WI38 (cell line): ENCODE results near the gene CSNK1D.

Source experiments
- H3K4me3 ChIP-seq: 2 replicates; pipeline ENCODE4 v1.5.1; 2011; ENCODE audit warnings: low read depth, mild to moderate bottlenecking, control low read depth, low read length
- TF ChIP-seq, protein P1 (sequence below): IDR thresholded peaks from 2 replicates; pipeline ENCODE4 v1.5.1; 2012; ENCODE audit warnings: low read depth, mild to moderate bottlenecking, control low read depth, low read length

Gene CSNK1D

DNA sequence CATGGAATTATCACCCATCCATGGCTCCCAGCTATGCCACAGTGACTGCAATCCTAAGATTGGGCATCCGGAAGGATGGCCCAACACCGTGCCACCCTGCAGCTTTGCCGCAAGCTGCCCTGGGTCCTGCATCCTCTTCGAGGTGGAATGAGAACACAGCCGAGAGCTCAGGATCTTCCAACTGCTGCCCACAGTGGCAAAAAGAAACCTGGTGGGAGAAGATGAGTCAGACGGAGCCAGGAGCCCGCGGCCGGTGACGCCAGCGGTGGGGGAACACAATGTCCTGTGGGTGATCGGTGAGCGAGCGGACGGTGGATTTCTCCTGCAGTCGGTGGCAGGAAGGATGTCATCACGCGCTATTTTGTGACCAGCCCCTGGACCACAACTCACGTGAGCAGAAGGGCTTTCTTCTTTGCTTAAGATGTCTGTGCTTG, 23.8 kb upstream of the CSNK1D start:
- TF ChIP-seq, protein P1, sequence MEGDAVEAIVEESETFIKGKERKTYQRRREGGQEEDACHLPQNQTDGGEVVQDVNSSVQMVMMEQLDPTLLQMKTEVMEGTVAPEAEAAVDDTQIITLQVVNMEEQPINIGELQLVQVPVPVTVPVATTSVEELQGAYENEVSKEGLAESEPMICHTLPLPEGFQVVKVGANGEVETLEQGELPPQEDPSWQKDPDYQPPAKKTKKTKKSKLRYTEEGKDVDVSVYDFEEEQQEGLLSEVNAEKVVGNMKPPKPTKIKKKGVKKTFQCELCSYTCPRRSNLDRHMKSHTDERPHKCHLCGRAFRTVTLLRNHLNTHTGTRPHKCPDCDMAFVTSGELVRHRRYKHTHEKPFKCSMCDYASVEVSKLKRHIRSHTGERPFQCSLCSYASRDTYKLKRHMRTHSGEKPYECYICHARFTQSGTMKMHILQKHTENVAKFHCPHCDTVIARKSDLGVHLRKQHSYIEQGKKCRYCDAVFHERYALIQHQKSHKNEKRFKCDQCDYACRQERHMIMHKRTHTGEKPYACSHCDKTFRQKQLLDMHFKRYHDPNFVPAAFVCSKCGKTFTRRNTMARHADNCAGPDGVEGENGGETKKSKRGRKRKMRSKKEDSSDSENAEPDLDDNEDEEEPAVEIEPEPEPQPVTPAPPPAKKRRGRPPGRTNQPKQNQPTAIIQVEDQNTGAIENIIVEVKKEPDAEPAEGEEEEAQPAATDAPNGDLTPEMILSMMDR, result no peak
- H3K4me3 ChIP-seq, result peak overlapping the region; percentile 54

GRCh38 chr17:82296511-82297279, 23.2 kb upstream of the CSNK1D start:
- H3K4me3 ChIP-seq, result no peak overlapping the region
- TF ChIP-seq, protein P1, result no peak

DNA sequence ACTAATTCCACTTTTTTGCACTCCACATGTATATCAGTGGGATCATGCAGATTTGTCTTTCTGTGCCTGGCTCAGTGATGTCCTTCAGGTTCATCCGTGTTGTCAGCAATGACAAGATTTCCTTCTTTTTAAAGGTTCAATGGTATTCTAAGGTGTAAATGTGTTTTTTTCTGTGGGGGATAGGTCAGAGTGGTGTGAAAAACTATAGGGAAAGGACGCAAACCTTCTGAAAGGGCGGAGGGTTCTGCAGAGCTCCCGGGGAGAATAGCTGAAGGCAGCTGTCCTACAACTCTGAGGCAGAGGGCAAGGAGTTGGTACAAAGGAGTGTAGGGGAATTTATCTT, 21.9 kb upstream of the CSNK1D start:
- TF ChIP-seq, protein P1, result no peak
- no peak overlapping the region for H3K4me3 ChIP-seq

GRCh38 chr17:82294064-82294773, 20.7 kb upstream of the CSNK1D start:
- H3K4me3 ChIP-seq, result peak overlapping the region; percentile 50

DNA sequence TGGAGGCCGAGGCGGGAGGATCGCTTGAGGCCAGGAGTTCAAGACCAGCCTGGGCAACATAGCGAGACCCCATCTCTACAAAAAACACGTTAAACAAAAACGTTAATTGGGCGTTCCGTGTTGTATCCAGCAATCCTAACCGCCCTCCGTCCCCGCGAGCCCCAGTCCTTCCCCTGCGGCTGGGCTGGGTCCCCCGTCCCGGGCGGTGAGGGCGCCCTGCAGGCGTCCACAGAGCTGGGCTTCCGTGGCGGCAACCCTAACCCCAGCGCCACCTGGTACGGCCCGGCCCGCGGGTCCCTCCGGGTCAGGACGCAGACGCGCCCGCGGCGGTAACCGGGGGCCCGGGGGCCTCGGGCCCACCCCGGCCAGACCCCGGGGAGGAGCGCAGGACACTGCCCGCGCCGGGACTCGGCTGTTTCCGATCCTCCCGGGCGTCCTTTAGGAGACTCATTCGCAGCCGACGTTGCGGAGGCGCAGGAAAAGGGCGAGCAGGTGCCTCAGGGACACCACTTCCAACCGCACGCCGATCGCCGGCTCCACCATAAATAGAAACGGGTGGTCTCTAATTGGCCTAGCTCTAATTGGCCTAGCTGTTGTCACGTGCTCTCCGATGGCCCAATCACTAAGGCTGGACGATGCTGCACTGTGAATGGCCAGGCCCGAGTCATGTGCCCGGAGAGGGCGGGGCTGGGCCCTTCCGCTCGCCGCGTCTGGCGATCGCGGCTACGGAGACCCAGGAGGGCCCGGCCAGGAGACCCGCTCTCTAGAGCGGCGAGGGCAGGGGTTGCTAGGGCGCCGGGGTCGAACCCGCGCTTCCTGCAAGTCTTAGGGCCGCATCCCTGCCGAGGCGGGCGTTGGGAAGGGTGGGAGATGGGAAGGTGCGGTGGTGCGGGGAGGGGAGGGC, 19.0 kb upstream of the CSNK1D start:
- TF ChIP-seq, protein P1, result no peak
- H3K4me3 ChIP-seq, result peak overlapping the region; percentile 72

More at GRCh38 chr17:82294064-82294773, 20.7 kb upstream of the CSNK1D start:
- TF ChIP-seq, protein P1, result no peak

GRCh38 chr17:82291582-82292250, 18.2 kb upstream of the CSNK1D start:
- peak overlapping the region; percentile 72 for H3K4me3 ChIP-seq
- TF ChIP-seq, protein P1, result no peak
